Lower leg skin (tissue), 4 donors: ENCODE data around the gene TTC12. TPM values are rescaled to one million over a fixed set of nuclear protein-coding genes. Genes with fewer than 3 reads are reported as not detected.

Experiments used
- DNase-seq, 2 donors: peaks; one replicate each; pipeline ENCODE4 v3.0.0-alpha.2; 2019; ENCODE audit warnings: low spot score in 2 of 2
- H3K4me3 ChIP-seq: fragments of 200-600 bp; sonication (generic); 2 replicates; pipeline ENCODE4 v1.5.1; 2017; ENCODE audit warnings: mild to moderate bottlenecking, low read depth; ENCODE audit not compliant: poor library complexity, severe bottlenecking
- POLR2A ChIP-seq, 2 donors: fragments of 450-650 bp; IDR thresholded peaks; one replicate each; pipeline ENCODE4 v1.6.1; 2016 to 2017; ENCODE audit warnings: antibody characterized with exemption in 2 of 2, mild to moderate bottlenecking in 1 of 2, moderate library complexity in 1 of 2
- WGBS, 2 donors: methylation state at CpG; one replicate each; pipeline ENCODE4 v1.1.5; 2018; 5-methylcytosine and 5-hydroxymethylcytosine counted together
- intact Hi-C: fragments of 100-400 bp; cut with DNase I; formaldehyde crosslinking; loops from one replicate; pipeline ENCODE4 v1.15.0; 2023; ENCODE audit warnings: low total_unique reads
- total RNA-seq, 4 donors: library from RNA; depleted of rRNA; stranded (reverse); fragments of >200 nt; gene quantifications; one replicate each; pipeline ENCODE4 v1.1.0, GENCODE V29; 2016
- TF ChIP-seq, protein P1 (sequence below), 3 donors: fragments of 450-650 bp; IDR thresholded peaks; one replicate each; pipeline ENCODE4 v1.5.1; 2016; ENCODE audit warnings: antibody characterized with exemption in 3 of 3, mild to moderate bottlenecking in 3 of 3, moderate library complexity in 2 of 3

The TTC12 gene
- total RNA-seq, 4 donors from 2014 or later, result 14.5 to 48.2 (median 21.9) TPM

DNA sequence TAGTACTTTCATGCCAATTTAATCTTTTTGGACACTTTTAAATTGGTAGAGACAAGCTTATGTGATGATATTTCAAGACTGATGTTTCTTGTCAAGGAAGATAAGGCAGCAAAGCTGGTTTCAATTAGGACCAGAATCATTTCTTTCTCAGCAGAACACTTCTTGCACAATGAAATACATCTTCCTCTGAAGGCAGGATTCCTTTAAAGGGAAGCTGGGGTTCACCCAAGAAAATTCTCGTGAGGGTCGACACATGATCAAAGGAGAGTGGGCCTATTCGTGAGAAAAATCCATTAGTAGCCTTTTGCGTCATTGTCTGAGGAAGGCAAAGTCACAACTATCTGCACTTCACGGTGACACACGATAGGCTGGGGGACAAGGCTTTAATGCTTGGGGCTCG is 17.6 kb downstream of the TTC12 start:
- no peak for TF ChIP-seq POLR2A (IDR thresholded peaks at IDR 0.05)
- TF ChIP-seq, protein P1, sequence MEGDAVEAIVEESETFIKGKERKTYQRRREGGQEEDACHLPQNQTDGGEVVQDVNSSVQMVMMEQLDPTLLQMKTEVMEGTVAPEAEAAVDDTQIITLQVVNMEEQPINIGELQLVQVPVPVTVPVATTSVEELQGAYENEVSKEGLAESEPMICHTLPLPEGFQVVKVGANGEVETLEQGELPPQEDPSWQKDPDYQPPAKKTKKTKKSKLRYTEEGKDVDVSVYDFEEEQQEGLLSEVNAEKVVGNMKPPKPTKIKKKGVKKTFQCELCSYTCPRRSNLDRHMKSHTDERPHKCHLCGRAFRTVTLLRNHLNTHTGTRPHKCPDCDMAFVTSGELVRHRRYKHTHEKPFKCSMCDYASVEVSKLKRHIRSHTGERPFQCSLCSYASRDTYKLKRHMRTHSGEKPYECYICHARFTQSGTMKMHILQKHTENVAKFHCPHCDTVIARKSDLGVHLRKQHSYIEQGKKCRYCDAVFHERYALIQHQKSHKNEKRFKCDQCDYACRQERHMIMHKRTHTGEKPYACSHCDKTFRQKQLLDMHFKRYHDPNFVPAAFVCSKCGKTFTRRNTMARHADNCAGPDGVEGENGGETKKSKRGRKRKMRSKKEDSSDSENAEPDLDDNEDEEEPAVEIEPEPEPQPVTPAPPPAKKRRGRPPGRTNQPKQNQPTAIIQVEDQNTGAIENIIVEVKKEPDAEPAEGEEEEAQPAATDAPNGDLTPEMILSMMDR (IDR thresholded peaks at IDR 0.05), result no peak
- intact Hi-C loops, result no loop called here
- no peak for DNase-seq
- WGBS, 2 donors, result 74 to 82% methylated on average over 7 of the region's 7 CpGs
- H3K4me3 ChIP-seq, result no peak overlapping the region

DNA sequence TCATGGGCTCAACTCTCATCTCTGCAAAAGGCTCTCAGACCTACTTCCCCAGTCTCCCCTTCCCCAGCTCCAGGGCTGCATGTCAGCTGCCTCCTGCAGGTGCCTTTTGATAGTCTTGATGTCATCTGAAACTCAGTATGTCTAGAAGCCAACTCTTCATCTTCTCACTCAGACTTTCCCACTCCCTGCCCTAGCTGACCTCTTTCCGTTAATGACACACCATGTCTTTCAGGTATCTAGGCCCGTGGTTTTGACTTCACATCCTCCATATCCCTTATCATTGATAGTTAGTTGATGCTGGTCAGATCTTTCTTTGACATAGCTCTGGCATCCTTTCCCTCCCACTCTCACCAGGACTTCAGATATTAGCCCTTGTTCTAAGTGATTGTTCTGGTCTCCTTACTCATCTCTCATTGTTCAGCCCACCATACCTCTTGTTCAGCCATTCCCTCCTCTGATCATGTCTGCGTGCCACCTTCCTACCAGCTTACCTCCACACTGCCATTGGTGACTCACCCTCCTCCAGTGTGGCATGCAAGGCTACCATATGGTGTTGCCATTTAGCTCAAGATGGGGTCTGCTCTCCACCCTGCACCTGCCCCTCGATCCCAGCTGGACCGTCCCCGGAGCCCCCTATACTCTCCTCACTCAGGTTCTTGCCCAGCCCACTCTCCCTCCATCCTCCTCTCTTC is 18.4 kb downstream of the TTC12 start:
- no peak for DNase-seq
- no peak for TF ChIP-seq POLR2A (IDR thresholded peaks at IDR 0.05)
- intact Hi-C loops, result no loop called here
- no peak overlapping the region for H3K4me3 ChIP-seq
- 96% methylated on average over 6 of the region's 6 CpGs for WGBS, 2 donors

DNA sequence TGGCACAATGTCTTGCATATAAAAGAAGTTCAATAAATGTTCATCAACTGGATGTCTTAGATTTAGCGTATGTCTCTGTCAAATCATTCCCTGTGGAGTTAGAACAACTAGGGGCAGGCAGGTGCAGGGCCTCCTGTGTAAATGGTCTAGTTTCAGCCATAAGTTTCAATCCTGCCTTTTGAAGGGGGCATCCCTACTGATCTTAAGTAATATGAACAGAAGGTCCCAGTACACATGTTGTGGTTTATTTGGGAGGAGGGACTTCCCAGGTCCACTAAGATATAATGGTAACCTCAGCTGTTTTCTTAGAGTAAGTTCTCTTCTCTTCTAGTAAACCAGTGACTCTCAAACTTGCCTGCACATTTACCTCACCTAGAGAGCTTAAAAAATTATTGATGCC is 19.8 kb downstream of the TTC12 start:
- intact Hi-C loops, result no loop called here
- TF ChIP-seq POLR2A (IDR thresholded peaks at IDR 0.05), result no peak
- TF ChIP-seq, protein P1 (IDR thresholded peaks at IDR 0.05), result no peak
- no peak for DNase-seq
- H3K4me3 ChIP-seq, result no peak overlapping the region
- WGBS, 2 donors, result 96 to 100% methylated on average over 1 of the region's 1 CpG

DNA sequence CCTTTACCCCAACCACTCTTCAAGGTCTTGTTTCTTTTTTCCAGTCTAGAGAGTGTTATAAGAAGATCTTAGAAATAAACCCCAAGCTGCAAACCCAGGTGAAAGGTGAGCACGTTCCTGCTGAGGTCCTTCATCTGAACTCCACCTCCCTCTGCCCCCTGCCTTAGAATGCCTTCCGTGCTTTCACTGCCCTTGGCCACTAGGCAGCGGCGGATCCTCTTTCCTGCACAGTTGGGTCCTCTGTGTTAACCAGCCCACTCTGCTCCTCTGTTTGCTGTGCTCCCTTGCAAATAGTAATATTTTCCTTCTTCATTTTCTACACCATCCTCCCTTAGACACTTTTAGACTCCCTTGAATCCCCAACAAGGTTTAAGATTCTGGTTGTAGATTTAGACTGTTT is 24.3 kb downstream of the TTC12 start:
- DNase-seq, result no peak
- intact Hi-C loops, result no loop called here
- TF ChIP-seq POLR2A (IDR thresholded peaks at IDR 0.05), result no peak
- 78 to 87% methylated on average over 4 of the region's 4 CpGs for WGBS, 2 donors
- no peak overlapping the region for H3K4me3 ChIP-seq

DNA sequence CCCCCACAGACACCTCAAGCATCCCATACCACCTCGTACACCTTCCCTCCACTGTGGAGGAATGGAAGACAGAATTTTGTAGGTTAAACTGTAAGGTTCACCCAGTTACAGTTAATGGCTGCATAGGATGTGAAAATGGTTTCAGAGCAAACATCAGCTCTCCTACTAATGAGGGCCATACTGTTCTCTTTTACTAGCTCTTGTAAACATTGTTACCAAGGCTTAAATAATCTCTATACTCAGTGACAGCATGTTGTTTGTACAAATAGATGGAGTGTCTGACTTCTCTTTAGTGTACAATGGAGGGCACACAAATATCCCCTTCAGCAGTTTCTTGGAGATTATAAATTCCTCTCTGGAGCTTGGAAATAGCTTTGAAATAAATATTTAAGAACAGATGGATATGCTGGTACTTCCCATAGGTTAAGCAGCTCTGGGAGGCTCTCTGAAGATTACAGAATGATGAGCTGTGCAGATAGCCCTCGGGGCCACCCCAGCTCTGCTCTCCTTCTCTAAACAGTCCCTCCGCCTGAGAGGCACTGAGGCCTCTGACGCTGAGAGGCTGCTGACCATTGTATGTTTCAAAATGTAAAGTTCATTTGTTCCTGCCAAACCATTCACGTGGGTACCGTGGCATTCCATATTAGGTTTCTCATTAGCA is 25.7 kb downstream of the TTC12 start:
- DNase-seq, result no peak
- TF ChIP-seq, protein P1 (IDR thresholded peaks at IDR 0.05), result no peak
- TF ChIP-seq POLR2A (IDR thresholded peaks at IDR 0.05), result no peak
- H3K4me3 ChIP-seq, result no peak overlapping the region
- intact Hi-C loops, result no loop called here
- 84 to 91% methylated on average over 6 of the region's 6 CpGs for WGBS, 2 donors

DNA sequence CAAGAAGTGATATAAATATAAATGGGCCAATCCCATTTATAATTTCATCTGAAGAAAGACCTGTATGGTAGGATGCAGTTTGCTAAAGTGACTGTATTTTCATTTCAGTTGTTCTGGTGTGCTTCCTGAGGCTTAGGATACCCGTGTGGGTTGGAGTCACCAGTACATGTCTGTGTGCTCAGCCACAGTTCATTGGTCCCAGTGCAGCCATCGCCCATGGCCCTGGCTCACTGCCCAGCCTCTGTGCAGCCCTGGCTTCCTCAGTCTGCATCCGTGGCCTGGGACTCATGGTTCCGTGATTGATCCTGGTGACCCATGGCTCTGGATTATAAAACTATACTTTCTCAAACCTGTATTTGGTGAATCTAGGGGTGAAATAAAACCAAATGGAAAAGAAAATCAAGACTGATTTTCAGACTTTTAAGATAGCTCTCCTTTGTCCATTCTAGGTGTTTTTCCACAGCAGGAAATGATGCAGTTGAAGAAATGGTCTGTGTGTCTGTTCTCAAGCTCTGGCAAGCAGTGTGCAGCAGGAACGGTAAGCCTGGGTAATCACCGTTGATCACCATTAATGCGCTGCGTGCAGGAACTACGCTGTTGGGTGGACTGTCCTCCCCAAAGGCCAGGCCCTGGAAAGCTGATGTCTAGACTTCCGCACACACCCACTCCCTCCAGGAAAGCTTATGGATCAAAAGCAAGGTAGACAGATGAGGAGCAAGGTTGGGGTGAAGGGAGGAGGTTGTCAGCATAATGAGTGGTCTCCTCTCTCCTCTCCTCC is 27.2 kb downstream of the TTC12 start:
- TF ChIP-seq, protein P1 (IDR thresholded peaks at IDR 0.05), result no peak
- no peak for TF ChIP-seq POLR2A (IDR thresholded peaks at IDR 0.05)
- no peak overlapping the region for H3K4me3 ChIP-seq
- intact Hi-C loops, result no loop called here
- WGBS, 2 donors, result 78 to 88% methylated on average over 10 of the region's 10 CpGs
- DNase-seq, result no peak
